Sigmoid colon (tissue), 4 donors: ENCODE data around the gene FGF2.

Experiments used
- EP300 ChIP-seq, 4 donors: sonication (generic); formaldehyde crosslinking; IDR thresholded peaks; one replicate each; pipeline ENCODE4 v1.6.1; 2017; ENCODE audit warnings: antibody characterized with exemption in 4 of 4
- POLR2A ChIP-seq, 2 donors: fragments of 450-650 bp; IDR thresholded peaks; one replicate each; pipeline ENCODE4 v1.6.1; 2016; ENCODE audit warnings: antibody characterized with exemption in 2 of 2, mild to moderate bottlenecking in 2 of 2, moderate library complexity in 2 of 2
- TF ChIP-seq, protein P1 (sequence below), 4 experiments: fragments of 450-650 bp in 3 of 4; fragments of 200-600 bp in 1 of 4; IDR thresholded peaks; one replicate each; pipeline ENCODE4 v1.5.1; 2016 to 2019; ENCODE audit warnings: antibody characterized with exemption in 4 of 4, mild to moderate bottlenecking in 3 of 4, moderate library complexity in 2 of 4

DNA sequence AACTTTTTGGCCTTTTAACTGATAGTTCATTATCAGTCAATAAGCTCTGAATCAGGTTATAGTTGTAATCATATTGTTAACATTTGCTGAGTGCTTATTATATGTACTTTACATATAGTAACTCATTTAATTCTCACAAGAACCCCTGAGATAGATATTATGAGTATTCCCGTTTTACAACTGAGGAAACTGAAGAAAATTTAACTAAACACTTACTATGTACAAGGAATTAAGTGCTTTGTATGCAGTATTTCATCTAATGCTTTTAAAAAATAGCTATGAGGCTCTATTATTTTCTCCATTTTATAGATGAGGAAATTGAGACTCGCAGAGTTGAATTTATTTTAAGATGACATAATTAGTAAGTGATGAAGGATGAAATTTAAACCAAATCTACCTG is 27.7 kb upstream of the FGF2 start:
- TF ChIP-seq, protein P1, sequence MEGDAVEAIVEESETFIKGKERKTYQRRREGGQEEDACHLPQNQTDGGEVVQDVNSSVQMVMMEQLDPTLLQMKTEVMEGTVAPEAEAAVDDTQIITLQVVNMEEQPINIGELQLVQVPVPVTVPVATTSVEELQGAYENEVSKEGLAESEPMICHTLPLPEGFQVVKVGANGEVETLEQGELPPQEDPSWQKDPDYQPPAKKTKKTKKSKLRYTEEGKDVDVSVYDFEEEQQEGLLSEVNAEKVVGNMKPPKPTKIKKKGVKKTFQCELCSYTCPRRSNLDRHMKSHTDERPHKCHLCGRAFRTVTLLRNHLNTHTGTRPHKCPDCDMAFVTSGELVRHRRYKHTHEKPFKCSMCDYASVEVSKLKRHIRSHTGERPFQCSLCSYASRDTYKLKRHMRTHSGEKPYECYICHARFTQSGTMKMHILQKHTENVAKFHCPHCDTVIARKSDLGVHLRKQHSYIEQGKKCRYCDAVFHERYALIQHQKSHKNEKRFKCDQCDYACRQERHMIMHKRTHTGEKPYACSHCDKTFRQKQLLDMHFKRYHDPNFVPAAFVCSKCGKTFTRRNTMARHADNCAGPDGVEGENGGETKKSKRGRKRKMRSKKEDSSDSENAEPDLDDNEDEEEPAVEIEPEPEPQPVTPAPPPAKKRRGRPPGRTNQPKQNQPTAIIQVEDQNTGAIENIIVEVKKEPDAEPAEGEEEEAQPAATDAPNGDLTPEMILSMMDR (IDR thresholded peaks at IDR 0.05), result no peak
- no peak for TF ChIP-seq POLR2A (IDR thresholded peaks at IDR 0.05)
- TF ChIP-seq EP300 (IDR thresholded peaks at IDR 0.05), result no peak
